Stomach (tissue), 9 donors: ENCODE data around the gene SLC52A1. TPM values are rescaled to one million over a fixed set of nuclear protein-coding genes. Genes with fewer than 3 reads are reported as not detected.
A peak's percentile ranks its signal among the peaks of the same experiment; 100 is the strongest.

Source experiments
- DNase-seq, 2 donors: peaks; one replicate each; pipeline versions ENCODE4 v3.0.0 to v3.0.0-alpha.2; 2013 to 2019
- H3K27ac ChIP-seq, 5 donors: fragments of 200-600 bp in 4 of 5; sonication (generic) in 4 of 5; one replicate each; pipeline ENCODE4 v1.5.1; 2013 to 2019; ENCODE audit warnings: mild to moderate bottlenecking in 1 of 5, moderate library complexity in 1 of 5
- H3K27me3 ChIP-seq, 3 donors: fragments of 200-600 bp; sonication (generic); one replicate each; pipeline ENCODE4 v1.5.1; 2017 to 2019; ENCODE audit warnings: mixed run types in 1 of 3
- H3K36me3 ChIP-seq, 4 donors: fragments of 200-600 bp; sonication (generic); 1 replicate in 3 of 4; 2 replicates in 1 of 4; pipeline ENCODE4 v1.5.1; 2016 to 2019
- H3K4me1 ChIP-seq, 4 donors: fragments of 200-600 bp; sonication (generic); one replicate each; pipeline ENCODE4 v1.5.1; 2016 to 2019
- H3K4me3 ChIP-seq, 4 donors: fragments of 200-600 bp; sonication (generic) in 3 of 4; one replicate each; pipeline ENCODE4 v1.5.1; 2016 to 2019; ENCODE audit warnings: mild to moderate bottlenecking in 1 of 4
- H3K9me3 ChIP-seq, 4 donors: fragments of 200-600 bp; sonication (generic); one replicate each; pipeline ENCODE4 v1.5.1; 2016 to 2019
- CTCF ChIP-seq, 7 experiments: fragments of 450-650 bp in 4 of 7; fragments of 200-600 bp in 3 of 7; sonication (generic) in 3 of 7; IDR thresholded peaks; one replicate each; pipeline ENCODE4 v1.5.1; 2016 to 2019; ENCODE audit warnings: antibody characterized with exemption in 7 of 7, control low read depth in 2 of 7, mild to moderate bottlenecking in 1 of 7
- EP300 ChIP-seq: sonication (generic); formaldehyde crosslinking; IDR thresholded peaks from one replicate; pipeline ENCODE4 v1.6.1; 2017; ENCODE audit warnings: antibody characterized with exemption
- POLR2A ChIP-seq, 4 donors: fragments of 450-650 bp; IDR thresholded peaks; one replicate each; pipeline ENCODE4 v1.6.1; 2016; ENCODE audit warnings: antibody characterized with exemption in 4 of 4, control low read depth in 2 of 4, mild to moderate bottlenecking in 1 of 4, moderate library complexity in 1 of 4
- POLR2AphosphoS5 ChIP-seq, 3 donors: sonication (generic); formaldehyde crosslinking; IDR thresholded peaks; one replicate each; pipeline ENCODE4 v1.6.1; 2016; ENCODE audit warnings: antibody characterized with exemption in 3 of 3
- WGBS, 5 donors: extraction: QIAGEN DNeasy Blood & Tissue Kit in 3 of 5; methylation state at CpG; one replicate each; pipeline versions ENCODE4 v1.1.5 to v1.1.7; 2013 to 2018; 5-methylcytosine and 5-hydroxymethylcytosine counted together
- intact Hi-C: fragments of 100-400 bp; cut with DNase I; formaldehyde crosslinking; loops from one replicate; pipeline ENCODE4 v1.15.1; 2023; ENCODE audit warnings: low total_unique reads
- polyA plus RNA-seq, 3 donors: library from polyadenylated mRNA; stranded (reverse); fragments of 200-250 nt; gene quantifications; one replicate each; pipeline ENCODE4 v1.2.3, GENCODE V29; 2013
- total RNA-seq, 5 donors: library from RNA; depleted of rRNA; stranded (reverse); fragments of >200 nt; gene quantifications; one replicate each; pipeline versions ENCODE4 v1.1.0 to v1.2.3, GENCODE V29; 2014 to 2016
- donor health status: healthy with polysubstance abuse.
- donor health status: Bipolar disorder and iron deficiency.
- donor health status: healthy.

Gene SLC52A1
- total and polyA plus RNA-seq, 8 donors: 1.0 TPM; not detected in 7

- H3K27ac ChIP-seq: no peak overlapping the region
- H3K36me3 ChIP-seq: no peaks in the 10 kb centered on the region
- intact Hi-C loops: no loop called here
- TF ChIP-seq EP300: no peak
- no peak for TF ChIP-seq CTCF (IDR thresholded peaks at IDR 0.05)
- TF ChIP-seq POLR2AphosphoS5 (IDR thresholded peaks at IDR 0.05): no peak
- no peak for TF ChIP-seq POLR2A (IDR thresholded peaks at IDR 0.05)
- no peak overlapping the region for H3K4me3 ChIP-seq
- H3K27me3 ChIP-seq: no peaks in the 10 kb centered on the region
- DNase-seq: no peak
- 93 to 100% (median 100%) methylated on average over 1 of the region's 1 CpG for WGBS, 5 donors
- no peaks in the 10 kb centered on the region for H3K9me3 ChIP-seq
- peaks cover 0 to 7% (median 0%) of the 10 kb centered on the region in 4 donors for H3K4me1 ChIP-seq
Measured at GRCh38 chr17:5043524-5043923, 8.3 kb upstream of the SLC52A1 start.

GRCh38 chr17:5042157-5043022, 7.2 kb upstream of the SLC52A1 start:
- Histone ChIP-seq H3K4me3 (no peak overlapping the region), H3K27me3 (peaks cover 0 to 1% (median 0%) of the 10 kb centered on the region in 3 donors), H3K4me1 (peaks cover 0 to 4% (median 0%) of the 10 kb centered on the region in 4 donors), H3K27ac (peak overlapping the region in 1 of 5 donors; percentile 53), H3K9me3 (no peaks in the 10 kb centered on the region), H3K36me3 (no peaks in the 10 kb centered on the region)
- no peak for TF ChIP-seq CTCF (IDR thresholded peaks at IDR 0.05)
- TF ChIP-seq EP300: no peak
- TF ChIP-seq POLR2A (IDR thresholded peaks at IDR 0.05): no peak
- TF ChIP-seq POLR2AphosphoS5 (IDR thresholded peaks at IDR 0.05): no peak
- intact Hi-C loops: no loop called here
- DNase-seq: no peak
- WGBS, 5 donors: 58 to 77% (median 69%) methylated on average over 15 of the region's 15 CpGs

- no peak overlapping the region for H3K4me3 ChIP-seq
- TF ChIP-seq EP300: no peak
- no peak for TF ChIP-seq CTCF (IDR thresholded peaks at IDR 0.05)
- no peak for TF ChIP-seq POLR2AphosphoS5 (IDR thresholded peaks at IDR 0.05)
- TF ChIP-seq POLR2A (IDR thresholded peaks at IDR 0.05): no peak
- H3K27me3 ChIP-seq: peaks cover 0 to 34% (median 6%) of the 10 kb centered on the region in 3 donors
- intact Hi-C loops: no loop called here
- no peak overlapping the region for H3K27ac ChIP-seq
- peaks cover 0 to 27% (median 16%) of the 10 kb centered on the region in 4 donors for H3K4me1 ChIP-seq
- WGBS, 5 donors: 75 to 96% (median 87%) methylated on average over 13 to 14 of the region's 14 CpGs
- H3K9me3 ChIP-seq: no peaks in the 10 kb centered on the region
- no peak for DNase-seq
- H3K36me3 ChIP-seq: no peaks in the 10 kb centered on the region
Measured at GRCh38 chr17:5034651-5035050, 575 bp downstream of the SLC52A1 start.

GRCh38 chr17:5034063-5034462, 1.2 kb downstream of the SLC52A1 start:
- intact Hi-C loops: no loop called here
- DNase-seq: no peak

More at GRCh38 chr17:5034063-5034462, 1.2 kb downstream of the SLC52A1 start:
- Histone ChIP-seq H3K27ac (no peak overlapping the region), H3K4me3 (no peak overlapping the region), H3K27me3 (peaks cover 0 to 34% (median 6%) of the 10 kb centered on the region in 3 donors), H3K4me1 (peaks cover 0 to 27% (median 16%) of the 10 kb centered on the region in 4 donors), H3K36me3 (no peaks in the 10 kb centered on the region), H3K9me3 (no peaks in the 10 kb centered on the region)
- TF ChIP-seq CTCF (IDR thresholded peaks at IDR 0.05) (no peak), EP300 (no peak), POLR2A (IDR thresholded peaks at IDR 0.05) (no peak), POLR2AphosphoS5 (IDR thresholded peaks at IDR 0.05) (no peak)
- 69 to 87% (median 72%) methylated on average over 2 to 5 of the region's 5 CpGs for WGBS, 5 donors
